NCI-H524 (cell line): ENCODE measurements around the gene ASIP.
"Not testable (repeated sequence)": the region's sequence is repeated elsewhere in the genome, so short reads cannot be mapped to it uniquely, and the experiment has no call there.

ENCODE experiments used
- DNase-seq, 2 experiments: peaks; one replicate each; lab custom pipeline; 2025; lab: John Stamatoyannopoulos, UW

Gene ASIP

GRCh38 chr20:34240693-34241615 lies at the start of gene ASIP:
ASIP (plus strand) TSS chr20:34241423; CDS start chr20:34260375, 18,952 bp downstream.
- DNase-seq: no peak

GRCh38 chr20:34193051-34193450 lies 48.2 kb upstream of the ASIP start:
- DNase-seq: no peak

GRCh38 chr20:34199183-34199582 lies 42.0 kb upstream of the ASIP start:
- DNase-seq: no peak

DNA sequence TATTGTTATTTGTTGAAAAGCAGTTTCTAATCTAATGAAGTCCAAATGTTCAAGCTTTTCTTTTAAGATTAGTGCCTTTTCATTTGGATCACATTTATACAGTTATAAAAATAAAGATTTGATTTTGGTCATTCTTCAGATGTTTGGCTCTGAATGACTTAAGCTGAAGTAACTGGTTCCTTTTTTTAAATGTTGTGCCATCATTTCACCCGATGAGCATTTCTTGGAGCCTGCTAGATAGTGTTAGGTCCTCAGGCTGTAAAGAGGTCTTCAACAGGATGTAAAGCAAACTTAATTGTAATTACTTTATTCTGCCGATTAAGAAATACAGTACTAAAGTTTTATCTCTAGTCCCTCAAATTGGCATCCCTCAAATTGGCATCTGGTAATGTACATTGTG lies 41.2 kb upstream of the ASIP start:
- DNase-seq: no peak

DNA sequence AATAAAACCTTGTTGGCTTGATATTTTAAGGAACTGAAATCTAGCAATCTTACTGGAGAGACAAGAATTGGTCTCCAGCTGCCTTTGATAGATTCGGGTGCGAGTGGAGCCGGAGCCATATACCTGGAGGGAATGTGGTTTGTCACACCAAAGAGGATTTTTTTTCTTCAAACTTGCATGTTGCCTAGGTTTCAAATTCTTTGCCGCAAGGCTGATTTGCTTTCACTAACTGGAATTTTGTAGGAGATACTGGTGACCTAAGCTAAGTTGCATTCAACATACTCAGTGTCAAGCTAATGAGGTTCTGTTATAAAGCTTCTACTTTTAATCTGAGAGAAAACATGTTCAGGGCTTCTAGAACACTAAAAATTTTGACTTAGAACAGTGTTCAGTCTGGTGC lies 39.7 kb upstream of the ASIP start:
- no peak for DNase-seq

DNA sequence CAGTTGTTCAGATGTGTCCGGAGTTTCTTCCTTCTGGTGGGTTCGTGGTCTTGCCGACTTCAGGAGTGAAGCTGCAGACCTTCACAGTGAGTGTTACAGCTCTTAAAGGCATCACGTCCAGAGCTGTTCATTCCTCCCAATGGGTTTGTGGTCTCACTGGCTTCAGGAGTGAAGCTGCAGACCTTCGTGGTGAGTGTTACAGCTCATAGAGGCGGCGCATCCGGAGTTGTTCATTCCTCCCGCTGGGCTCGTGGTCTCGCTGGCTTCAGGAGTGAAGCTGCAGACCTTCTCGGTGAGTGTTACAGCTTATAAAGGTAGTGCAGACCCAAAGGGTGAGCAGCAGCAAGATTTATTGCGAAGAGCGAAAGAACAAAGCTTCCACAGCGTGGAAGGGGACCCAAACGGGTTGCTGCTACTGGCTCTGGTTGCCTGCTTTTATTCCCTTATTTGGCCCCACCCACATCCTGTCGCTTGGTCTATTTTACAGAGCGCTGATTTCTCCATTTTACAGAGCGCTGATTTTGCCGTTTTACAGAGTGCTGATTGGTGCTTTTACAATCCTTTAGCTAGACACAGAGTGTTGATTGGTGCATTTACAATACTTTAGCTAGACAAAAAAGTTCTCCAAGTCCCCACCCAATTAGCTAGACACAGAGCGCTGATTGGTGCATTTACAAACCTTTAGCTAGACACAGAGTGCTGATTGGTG lies 35.9 kb upstream of the ASIP start:
- DNase-seq: not testable (repeated sequence)

- no peak for DNase-seq
Observed at GRCh38 chr20:34209111-34209510, 32.1 kb upstream of the ASIP start.

- no peak for DNase-seq
Observed at GRCh38 chr20:34210271-34210670, 31.0 kb upstream of the ASIP start.

DNA sequence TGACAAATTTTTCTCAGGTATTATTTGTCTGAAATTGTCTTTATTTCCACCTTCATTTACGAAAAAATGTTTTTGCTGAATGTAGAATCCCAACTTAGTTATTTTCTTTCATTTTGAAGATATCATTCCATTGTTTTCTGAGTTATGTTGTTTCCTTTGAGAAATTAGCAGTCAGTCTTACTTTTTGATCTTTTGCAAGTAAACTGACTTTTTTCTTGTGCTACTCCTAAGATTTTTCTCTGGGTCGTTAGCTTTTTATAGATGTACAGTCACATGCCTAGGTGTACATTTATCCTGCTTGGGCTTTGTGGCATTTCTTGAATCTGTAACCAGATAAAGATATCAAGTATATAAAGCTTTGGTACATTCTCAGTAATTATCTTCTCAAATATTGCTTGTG lies 29.6 kb upstream of the ASIP start:
- no peak for DNase-seq

- DNase-seq: no peak
Observed at GRCh38 chr20:34213213-34213612, 28.0 kb upstream of the ASIP start.

DNA sequence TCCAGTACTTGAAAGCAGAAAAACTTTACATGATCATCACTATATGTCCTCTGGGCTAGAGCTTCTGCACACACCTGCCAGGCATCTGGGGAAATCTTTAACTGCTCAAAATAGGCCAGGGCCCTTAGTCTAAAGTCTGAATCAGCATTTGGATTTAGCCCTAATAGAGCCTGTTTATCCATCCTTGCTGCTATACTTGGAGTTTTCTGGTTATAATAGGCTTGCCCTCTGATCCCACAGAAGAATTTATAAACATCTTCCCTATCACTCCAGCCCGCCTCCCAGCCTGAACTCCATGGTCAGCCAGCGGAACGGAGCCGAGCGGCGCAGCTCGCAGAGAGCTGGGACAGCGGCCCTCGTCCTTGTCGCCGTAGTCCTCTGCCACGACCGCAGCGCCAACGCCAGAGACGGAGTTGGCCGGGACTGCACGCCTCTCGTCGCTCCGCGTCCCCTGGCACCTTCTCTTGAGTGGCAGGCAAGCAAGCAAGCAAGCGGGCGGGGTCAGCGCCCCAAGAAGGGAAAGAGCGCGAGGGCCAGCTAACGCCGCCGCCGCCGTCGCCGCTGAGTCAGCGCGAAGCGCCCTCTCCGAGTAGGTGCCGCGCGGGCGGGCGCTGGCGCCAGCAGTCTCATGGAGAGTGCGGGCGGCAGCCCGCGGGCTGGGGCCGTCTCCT lies 25.4 kb upstream of the ASIP start:
- peak; percentile 67 to 87 for DNase-seq

DNA sequence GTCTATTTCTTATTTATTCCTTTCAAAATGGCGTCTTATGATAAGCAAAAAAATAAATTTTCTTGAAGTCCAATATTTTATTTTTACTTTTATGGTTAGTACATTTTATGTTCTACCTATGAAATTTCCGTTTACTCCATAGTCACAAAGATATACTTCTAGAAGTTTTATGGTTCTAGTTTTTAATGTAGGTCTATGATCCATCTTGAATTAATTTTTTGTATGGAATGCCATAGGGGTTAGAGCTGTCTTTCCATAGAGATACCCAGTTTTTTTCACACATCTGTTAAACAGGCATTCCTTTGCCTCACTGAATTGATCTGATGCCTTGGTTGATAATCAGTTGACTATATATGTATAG lies 24.9 kb upstream of the ASIP start:
- no peak for DNase-seq

- DNase-seq: no peak
Observed at GRCh38 chr20:34220561-34220960, 20.7 kb upstream of the ASIP start.

GRCh38 chr20:34222208-34222607 lies 19.0 kb upstream of the ASIP start:
- no peak for DNase-seq

- DNase-seq: not testable (repeated sequence)
Observed at GRCh38 chr20:34224251-34224650, 17.0 kb upstream of the ASIP start.

DNA sequence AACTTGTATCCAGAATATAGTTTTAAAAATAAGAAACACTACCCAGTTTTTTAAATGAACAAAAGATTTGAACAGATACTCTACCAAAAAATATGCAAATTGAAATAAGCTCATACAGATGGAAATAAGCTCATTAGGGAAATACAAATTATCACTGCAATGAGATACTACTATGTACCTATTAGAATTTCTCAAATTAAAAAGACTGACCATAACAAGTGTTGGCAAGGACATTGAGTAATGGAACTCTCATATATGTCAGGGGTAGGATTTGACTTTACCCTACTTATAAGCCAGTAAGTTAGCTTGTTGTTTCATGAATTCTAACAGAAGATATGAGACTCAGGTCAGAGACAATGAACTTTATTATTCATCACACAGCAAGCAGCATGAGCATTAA lies 9.6 kb upstream of the ASIP start:
- DNase-seq: no peak

DNA sequence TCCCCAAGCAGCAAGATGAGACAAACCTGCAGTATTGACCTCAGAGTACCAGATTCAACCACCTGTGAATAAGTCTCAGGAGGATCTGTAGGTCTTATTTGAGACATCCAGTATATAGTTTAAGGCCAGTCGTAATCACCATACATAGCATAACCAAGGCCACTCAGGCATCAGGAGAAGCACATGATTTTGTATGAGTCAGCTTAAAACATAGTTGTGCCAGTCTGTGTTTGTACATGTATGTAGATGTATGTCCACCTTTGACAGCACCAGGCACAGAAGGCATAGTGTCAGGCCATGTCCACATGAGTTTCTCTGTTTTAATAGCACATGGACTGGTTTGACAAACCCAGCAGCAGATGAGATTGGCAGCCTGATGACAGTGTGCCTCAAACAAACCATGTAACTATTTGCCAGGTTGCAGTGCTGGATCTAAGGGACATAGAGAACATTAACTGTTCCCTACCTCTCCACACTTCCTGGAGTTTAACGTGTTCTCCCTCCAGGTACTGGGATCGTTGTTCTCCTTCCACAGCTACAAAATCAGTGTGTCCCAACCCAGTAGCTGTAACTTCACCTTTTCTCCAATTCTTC lies 8.6 kb upstream of the ASIP start:
- DNase-seq: no peak

DNA sequence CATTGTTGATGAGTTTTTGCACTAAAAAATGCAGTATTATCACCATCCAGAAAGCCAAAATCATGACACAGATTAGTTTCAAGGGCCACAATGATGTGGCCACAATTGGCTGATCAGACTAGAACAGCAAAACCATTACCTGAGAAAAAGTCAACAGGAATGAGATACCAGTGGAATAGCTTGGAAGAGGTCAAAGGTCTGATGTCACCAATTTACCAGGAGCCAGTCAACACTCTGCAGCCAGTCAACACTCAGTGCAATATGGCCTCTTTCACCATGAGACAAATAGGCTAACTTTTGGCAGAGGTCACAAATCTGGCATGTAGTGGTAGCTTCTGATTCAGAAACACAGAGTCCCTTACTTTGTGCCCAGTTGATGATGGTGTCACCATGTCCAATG lies 7.5 kb upstream of the ASIP start:
- no peak for DNase-seq

DNA sequence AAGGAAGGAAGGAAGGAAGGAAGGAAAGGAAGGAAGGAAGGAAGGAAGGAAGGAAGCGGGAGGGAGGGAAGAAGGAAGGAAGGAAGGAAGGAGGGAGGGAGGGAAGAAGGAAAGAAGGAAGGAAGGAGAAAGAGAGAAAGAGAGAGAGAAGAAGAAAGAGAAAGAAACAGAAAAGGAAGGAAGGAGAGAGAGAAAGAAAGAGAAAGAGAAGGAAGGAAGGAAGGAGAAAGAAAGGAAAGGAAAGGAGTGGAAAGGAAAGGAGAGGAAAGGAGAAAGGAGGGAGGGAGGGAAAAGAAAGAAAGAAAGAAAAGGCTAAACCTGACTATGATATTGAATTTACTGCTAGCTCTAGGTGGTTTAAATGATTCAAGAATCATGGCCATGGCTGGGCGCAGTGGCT lies 5.3 kb upstream of the ASIP start:
- no peak for DNase-seq

- no peak for DNase-seq
Observed at GRCh38 chr20:34237942-34238341, 3.3 kb upstream of the ASIP start.

- DNase-seq: no peak
Observed at GRCh38 chr20:34240121-34240520, 1.1 kb upstream of the ASIP start.

- not testable (repeated sequence) for DNase-seq
Observed at GRCh38 chr20:34242015-34242414, 792 bp downstream of the ASIP start.
